ENCODE data around the gene LTB4R2. TPM values are rescaled to one million over a fixed set of nuclear protein-coding genes. Genes with fewer than 3 reads are reported as not detected.

LTB4R2 gene
- total RNA-seq, 2 experiments from 2014 or later, result 9.6 to 12.0 TPM

DNA sequence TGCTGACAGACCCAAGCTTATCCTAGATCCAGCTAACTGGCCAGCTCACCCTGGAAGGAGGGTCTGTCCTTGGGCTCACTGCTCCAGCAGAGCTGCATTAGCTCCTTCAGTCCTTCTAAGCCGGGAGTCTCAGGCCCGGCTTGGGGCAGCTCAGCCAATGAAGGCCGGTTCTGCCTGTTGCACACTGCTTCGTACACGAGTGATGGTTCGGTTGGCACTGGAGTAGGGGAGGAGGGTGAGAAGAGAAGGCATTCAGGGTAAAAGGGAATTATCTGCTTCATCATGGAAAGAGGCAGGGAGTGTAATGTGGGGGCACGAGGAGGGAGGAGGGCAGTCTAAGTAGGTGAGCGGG, 27.9 kb downstream of the LTB4R2 start:
- no peak overlapping the region for H3K27ac Mint-ChIP-seq
- H3K27me3 Mint-ChIP-seq, result peaks cover 21% of the 10 kb centered on the region
- ChIA-PET POLR2A (interaction anchor here (0.6 to 4.8 kb wide), 6 partner anchors 91 to 1143 kb away, joined by 3 to 40 read pairs (median 3); partner anchors contain the start of genes CBLN3, KHNYN and SDR39U1), CTCF (interaction anchor here (0.7 to 12.7 kb wide), 7 partner anchors 26 to 99 kb away, joined by 3 to 454 read pairs (median 5); partner anchors contain the start of genes CBLN3, CIDEB, KHNYN and LTB4R)
- intact Hi-C loops (cut with micrococcal nuclease), result loop anchor here (5.0 kb wide), 1 partner anchor 35 kb away; no protein-coding TSS in a partner anchor
- DNase-seq, result no peak
- TF ChIP-seq, protein P1, sequence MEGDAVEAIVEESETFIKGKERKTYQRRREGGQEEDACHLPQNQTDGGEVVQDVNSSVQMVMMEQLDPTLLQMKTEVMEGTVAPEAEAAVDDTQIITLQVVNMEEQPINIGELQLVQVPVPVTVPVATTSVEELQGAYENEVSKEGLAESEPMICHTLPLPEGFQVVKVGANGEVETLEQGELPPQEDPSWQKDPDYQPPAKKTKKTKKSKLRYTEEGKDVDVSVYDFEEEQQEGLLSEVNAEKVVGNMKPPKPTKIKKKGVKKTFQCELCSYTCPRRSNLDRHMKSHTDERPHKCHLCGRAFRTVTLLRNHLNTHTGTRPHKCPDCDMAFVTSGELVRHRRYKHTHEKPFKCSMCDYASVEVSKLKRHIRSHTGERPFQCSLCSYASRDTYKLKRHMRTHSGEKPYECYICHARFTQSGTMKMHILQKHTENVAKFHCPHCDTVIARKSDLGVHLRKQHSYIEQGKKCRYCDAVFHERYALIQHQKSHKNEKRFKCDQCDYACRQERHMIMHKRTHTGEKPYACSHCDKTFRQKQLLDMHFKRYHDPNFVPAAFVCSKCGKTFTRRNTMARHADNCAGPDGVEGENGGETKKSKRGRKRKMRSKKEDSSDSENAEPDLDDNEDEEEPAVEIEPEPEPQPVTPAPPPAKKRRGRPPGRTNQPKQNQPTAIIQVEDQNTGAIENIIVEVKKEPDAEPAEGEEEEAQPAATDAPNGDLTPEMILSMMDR (IDR thresholded peaks at IDR 0.05), result no peak
- H3K9me3 Mint-ChIP-seq, result no peaks in the 10 kb centered on the region
- H3K36me3 Mint-ChIP-seq (ENCODE audit: low read depth), result peaks cover 3% of the 10 kb centered on the region
- H3K4me3 Mint-ChIP-seq, result no peak overlapping the region
- peaks cover 27% of the 10 kb centered on the region for H3K4me1 Mint-ChIP-seq (ENCODE audit: low read depth)
- no peak for ATAC-seq

DNA sequence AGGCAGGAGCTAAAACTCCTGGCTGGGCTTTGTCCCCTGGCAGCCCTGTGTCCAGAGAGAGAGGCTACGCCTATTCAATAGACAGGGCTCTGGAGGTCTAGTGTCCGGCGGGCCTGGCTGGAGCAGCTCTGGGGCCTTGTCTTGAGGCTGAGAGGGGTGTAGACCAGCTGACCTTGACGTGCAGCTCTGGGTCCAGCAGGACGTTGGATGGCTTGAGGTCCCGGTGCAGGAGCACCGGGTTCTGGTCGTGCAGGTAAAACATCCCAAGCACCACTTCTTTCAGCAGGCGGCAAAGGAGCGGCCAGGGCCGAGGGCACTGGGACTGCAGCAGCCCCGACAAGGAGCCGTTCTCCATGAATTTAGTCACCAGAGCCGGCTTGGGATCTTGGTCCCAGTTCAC, 28.9 kb downstream of the LTB4R2 start:
- TF ChIP-seq, protein P1 (IDR thresholded peaks at IDR 0.05), result no peak
- CTCF ChIA-PET, result interaction anchor here (1.6 to 12.7 kb wide), 4 partner anchors 28 to 103 kb away, joined by 4 to 454 read pairs (median 32); partner anchors contain the start of genes CBLN3, KHNYN, LTB4R and SDR39U1

DNA sequence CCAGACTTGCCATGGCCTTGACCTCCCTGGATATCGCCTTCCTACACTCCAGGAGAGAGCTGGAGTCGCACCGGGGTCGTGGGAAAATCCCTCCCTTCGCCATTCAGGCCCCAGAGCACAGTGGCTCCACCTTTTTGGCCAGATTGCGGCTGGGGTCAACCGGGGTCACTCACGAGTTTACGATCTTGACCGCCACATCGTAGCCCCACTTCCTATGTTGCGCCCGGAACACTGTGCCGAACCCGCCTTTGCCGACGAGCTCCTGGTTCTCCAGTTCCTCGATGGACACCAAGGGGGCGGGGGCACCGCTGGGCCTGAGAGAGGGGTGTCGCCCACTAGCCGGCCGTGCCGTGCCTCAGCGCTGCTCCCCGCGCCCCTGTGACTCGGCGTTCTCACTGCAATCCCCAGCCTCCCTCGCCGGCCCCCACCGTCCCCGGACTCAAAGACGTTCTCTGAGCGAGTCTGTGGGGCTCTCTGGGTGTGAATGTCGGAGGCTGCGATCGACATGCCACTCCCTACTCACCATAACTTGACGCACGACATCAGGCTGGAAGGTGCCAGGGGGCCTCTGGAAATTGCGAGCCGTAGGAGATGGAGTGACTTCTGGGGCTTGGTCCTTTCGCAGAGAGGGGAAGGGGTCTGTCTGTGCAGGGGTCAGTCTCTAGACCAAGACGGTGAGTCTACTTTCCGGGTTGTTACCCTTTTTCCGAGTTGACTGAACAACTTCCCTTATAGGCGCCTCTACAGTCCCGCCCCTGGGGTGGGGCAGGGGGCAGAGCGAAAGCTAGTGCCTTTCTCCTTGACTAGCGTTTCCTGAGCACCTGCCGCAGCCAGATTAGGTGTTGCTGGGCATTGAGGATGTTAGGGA, 29.6 kb downstream of the LTB4R2 start, which contains the start of gene RIPK3:
Gene RIPK3, minus strand, starts transcription at position 708 of the 868 bp plus-strand sequence. Its CDS starts 165 bp downstream, at position 543.
- peaks cover 18% of the 10 kb centered on the region for H3K4me1 Mint-ChIP-seq (ENCODE audit: low read depth)
- TF ChIP-seq, protein P1 (IDR thresholded peaks at IDR 0.05), result no peak
- peak; percentile 81 for DNase-seq
- peaks cover 3% of the 10 kb centered on the region for H3K36me3 Mint-ChIP-seq (ENCODE audit: low read depth)
- no peaks in the 10 kb centered on the region for H3K9me3 Mint-ChIP-seq
- peak; percentile 94 for ATAC-seq
- ChIA-PET CTCF (interaction anchor here (0.7 to 12.7 kb wide), 12 partner anchors 7 to 103 kb away, joined by 3 to 454 read pairs (median 4); partner anchors contain the start of genes CBLN3, KHNYN, LTB4R and SDR39U1), POLR2A (interaction anchor here (1.0 to 4.8 kb wide), 5 partner anchors 10 to 126 kb away, joined by 3 to 40 read pairs (median 4); partner anchors contain the start of genes CBLN3, CHMP4A and KHNYN)
- intact Hi-C loops (cut with micrococcal nuclease), result loop anchor here (5.0 kb wide), 1 partner anchor 33 kb away; no protein-coding TSS in a partner anchor
- H3K27me3 Mint-ChIP-seq, result peaks cover 12% of the 10 kb centered on the region
- peak within 1 kb of the TSS; percentile 74 for H3K27ac Mint-ChIP-seq
- peak within 1 kb of the TSS; percentile 85 for H3K4me3 Mint-ChIP-seq

More for the DNA sequence above, 28.9 kb downstream of the LTB4R2 start:
- H3K36me3 Mint-ChIP-seq (ENCODE audit: low read depth), result peaks cover 3% of the 10 kb centered on the region
- peaks cover 15% of the 10 kb centered on the region for H3K27me3 Mint-ChIP-seq
- DNase-seq (no peak), ATAC-seq (no peak)
- intact Hi-C loops (cut with micrococcal nuclease), result loop anchor here (5.0 kb wide), 1 partner anchor 33 kb away; no protein-coding TSS in a partner anchor
- no peaks in the 10 kb centered on the region for H3K9me3 Mint-ChIP-seq
- H3K4me1 Mint-ChIP-seq (ENCODE audit: low read depth), result peaks cover 22% of the 10 kb centered on the region
- H3K4me3 Mint-ChIP-seq, result peak overlapping the region; percentile 85
- POLR2A ChIA-PET, result interaction anchor here (0.6 to 4.8 kb wide), 5 partner anchors 90 to 677 kb away, joined by 3 to 40 read pairs (median 4); partner anchors contain the start of genes CBLN3, CHMP4A, KHNYN and SDR39U1
- H3K27ac Mint-ChIP-seq, result no peak overlapping the region

DNA sequence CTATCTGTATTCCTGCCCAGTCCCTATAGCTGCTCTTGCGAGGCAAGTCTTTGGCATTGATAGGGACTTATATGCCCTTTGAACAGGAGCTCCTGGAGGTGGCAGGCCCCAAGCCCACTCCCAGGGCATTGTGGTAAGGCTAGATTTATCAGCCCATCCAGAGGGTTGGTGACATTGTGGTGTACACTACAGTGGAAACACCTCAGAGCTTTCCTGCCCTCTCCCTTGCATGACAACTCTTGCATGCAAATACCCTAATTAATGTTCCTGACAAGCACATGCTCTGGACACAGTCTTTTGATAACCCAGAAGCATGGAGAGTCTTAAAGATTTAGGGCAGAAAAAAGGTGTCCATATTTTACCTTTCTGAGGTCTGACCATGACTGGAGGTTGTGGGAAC, 30.7 kb downstream of the LTB4R2 start:
- Mint-ChIP-seq H3K4me1 (ENCODE audit: low read depth) (peaks cover 13% of the 10 kb centered on the region), H3K36me3 (ENCODE audit: low read depth) (no peaks in the 10 kb centered on the region), H3K27me3 (peaks cover 6% of the 10 kb centered on the region), H3K9me3 (no peaks in the 10 kb centered on the region), H3K4me3 (no peak overlapping the region), H3K27ac (no peak overlapping the region)
- DNase-seq (no peak), ATAC-seq (no peak)
- ChIA-PET CTCF (interaction anchor here (0.7 to 12.7 kb wide), 8 partner anchors 9 to 99 kb away, joined by 3 to 454 read pairs (median 5); partner anchors contain the start of genes CBLN3 and KHNYN), POLR2A (interaction anchor here (1.0 to 4.8 kb wide), 3 partner anchors 11 to 90 kb away, joined by 3 to 40 read pairs (median 3); partner anchors contain the start of genes CBLN3 and KHNYN)
- TF ChIP-seq, protein P1 (IDR thresholded peaks at IDR 0.05), result no peak
- intact Hi-C loops (cut with micrococcal nuclease), result no loop called here

Measured in activated CD8-positive, alpha-beta T cell treated with anti-CD3 and anti-CD28 coated beads for 36 hours (primary cell).